ENCODE measurements around the gene KPNA3. TPM values are rescaled to one million over a fixed set of nuclear protein-coding genes. Genes with fewer than 3 reads are reported as not detected.

KPNA3 gene
- total and polyA plus RNA-seq, 11 donors, result 21.7 to 104 (median 50.2) TPM

DNA sequence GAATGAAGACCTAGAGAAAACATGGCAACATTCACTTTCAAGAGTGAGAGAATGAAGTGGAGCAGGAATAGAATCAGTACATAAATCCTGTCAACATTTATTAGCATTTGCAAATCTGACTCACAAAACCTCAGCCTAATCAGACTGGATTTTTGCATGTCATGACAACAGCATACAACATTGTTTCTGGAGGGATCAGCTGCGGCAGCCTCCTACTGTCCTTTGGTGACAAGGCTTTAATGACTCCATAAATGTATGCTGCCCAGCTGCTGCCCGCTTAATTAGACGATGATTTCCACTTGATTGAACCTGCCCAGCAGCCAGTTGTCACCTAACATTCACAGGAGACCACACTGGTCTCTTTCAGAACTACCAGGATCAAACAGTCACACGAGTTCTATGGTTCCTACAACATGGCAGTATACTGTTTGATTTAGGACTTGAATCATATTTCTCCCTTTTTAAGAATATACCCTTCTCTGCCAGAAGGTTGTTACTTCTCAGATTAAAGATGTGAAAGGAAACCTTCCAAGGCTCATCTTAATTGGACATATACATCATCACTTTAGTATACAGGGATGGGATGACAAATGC lies 110.5 kb downstream of the KPNA3 start:
- no peak overlapping the region for H3K4me3 ChIP-seq
- 84 to 94% (median 90%) methylated on average over 4 of the region's 4 CpGs for WGBS, 4 donors
- no peaks in the 10 kb centered on the region for H3K27me3 ChIP-seq
- no peak for ATAC-seq
- H3K36me3 ChIP-seq, result peaks cover 0 to 7% (median 0%) of the 10 kb centered on the region in 9 donors
- H3K4me1 ChIP-seq, result no peaks in the 10 kb centered on the region
- no peaks in the 10 kb centered on the region for H3K9me3 ChIP-seq
- no peak overlapping the region for H3K27ac ChIP-seq
- no peak for TF ChIP-seq POLR2A (IDR thresholded peaks at IDR 0.05)
- TF ChIP-seq, protein P1, sequence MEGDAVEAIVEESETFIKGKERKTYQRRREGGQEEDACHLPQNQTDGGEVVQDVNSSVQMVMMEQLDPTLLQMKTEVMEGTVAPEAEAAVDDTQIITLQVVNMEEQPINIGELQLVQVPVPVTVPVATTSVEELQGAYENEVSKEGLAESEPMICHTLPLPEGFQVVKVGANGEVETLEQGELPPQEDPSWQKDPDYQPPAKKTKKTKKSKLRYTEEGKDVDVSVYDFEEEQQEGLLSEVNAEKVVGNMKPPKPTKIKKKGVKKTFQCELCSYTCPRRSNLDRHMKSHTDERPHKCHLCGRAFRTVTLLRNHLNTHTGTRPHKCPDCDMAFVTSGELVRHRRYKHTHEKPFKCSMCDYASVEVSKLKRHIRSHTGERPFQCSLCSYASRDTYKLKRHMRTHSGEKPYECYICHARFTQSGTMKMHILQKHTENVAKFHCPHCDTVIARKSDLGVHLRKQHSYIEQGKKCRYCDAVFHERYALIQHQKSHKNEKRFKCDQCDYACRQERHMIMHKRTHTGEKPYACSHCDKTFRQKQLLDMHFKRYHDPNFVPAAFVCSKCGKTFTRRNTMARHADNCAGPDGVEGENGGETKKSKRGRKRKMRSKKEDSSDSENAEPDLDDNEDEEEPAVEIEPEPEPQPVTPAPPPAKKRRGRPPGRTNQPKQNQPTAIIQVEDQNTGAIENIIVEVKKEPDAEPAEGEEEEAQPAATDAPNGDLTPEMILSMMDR (IDR thresholded peaks at IDR 0.05), result no peak
- no peak for DNase-seq
- intact Hi-C loops (cut with DNase I), result no loop called here

- Histone ChIP-seq H3K36me3 (peaks cover 0 to 7% (median 0%) of the 10 kb centered on the region in 9 donors), H3K4me3 (no peak overlapping the region), H3K27me3 (no peaks in the 10 kb centered on the region), H3K4me1 (no peaks in the 10 kb centered on the region), H3K27ac (no peak overlapping the region), H3K9me3 (no peaks in the 10 kb centered on the region)
- DNase-seq, result no peak
- no peak for ATAC-seq
- intact Hi-C loops (cut with DNase I), result loop anchor here in 1 of 10 donors (10.0 kb wide), 1 partner anchor 116 kb away; the partner anchor contains the start of gene KPNA3
- WGBS, 4 donors, result 77 to 91% (median 85%) methylated on average over 3 of the region's 3 CpGs
- no peak for TF ChIP-seq POLR2A (IDR thresholded peaks at IDR 0.05)
Observed at GRCh38 chr13:49679246-49679645, 113.2 kb downstream of the KPNA3 start.

DNA sequence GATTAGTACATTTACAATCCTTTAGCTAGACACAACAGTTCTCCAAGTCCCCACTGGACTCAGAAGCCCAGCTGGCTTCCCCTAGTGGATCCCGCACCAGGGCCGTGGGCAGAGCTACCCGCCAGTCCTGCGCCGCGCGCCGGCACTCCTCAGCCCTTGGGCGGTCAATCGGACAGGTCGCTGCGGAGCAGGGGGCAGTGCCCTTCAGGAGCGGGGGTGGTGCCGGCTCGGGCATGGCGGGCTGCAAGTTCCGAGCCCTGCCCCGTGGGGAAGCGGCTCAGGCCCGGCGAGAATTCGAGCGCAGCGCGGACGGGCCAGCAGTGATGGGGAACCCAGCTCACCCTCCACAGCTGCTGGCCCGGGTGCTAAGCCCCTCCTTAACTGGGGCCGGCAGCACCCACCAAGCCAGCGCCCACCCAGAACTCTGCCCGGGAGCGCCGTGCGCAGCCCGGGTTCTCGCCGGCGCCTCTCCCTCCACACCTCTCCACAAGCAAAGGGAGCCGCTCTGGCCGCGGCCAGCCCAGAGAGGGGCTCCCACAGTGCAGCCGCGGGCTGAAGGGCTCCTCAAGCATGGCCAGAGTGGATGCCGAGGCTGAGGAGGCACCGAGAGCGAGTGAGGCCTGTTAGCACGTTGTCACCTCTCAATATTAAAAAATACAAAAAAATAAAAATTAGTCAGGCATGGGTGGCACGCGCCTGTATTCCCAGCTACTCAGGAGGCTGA lies 114.1 kb downstream of the KPNA3 start:
- TF ChIP-seq POLR2A (IDR thresholded peaks at IDR 0.05), result no peak
- Histone ChIP-seq H3K27me3 (no peaks in the 10 kb centered on the region), H3K9me3 (no peaks in the 10 kb centered on the region), H3K4me1 (no peaks in the 10 kb centered on the region), H3K4me3 (no peak overlapping the region), H3K36me3 (peaks cover 0 to 7% (median 0%) of the 10 kb centered on the region in 9 donors), H3K27ac (no peak overlapping the region)
- WGBS, 4 donors, result 96 to 99% (median 97%) methylated on average over 34 to 48 of the region's 48 CpGs
- DNase-seq (no peak), ATAC-seq (no peak)
- intact Hi-C loops (cut with DNase I), result loop anchor here in 1 of 10 donors (10.0 kb wide), 1 partner anchor 116 kb away; the partner anchor contains the start of gene KPNA3

- Histone ChIP-seq H3K27ac (no peak overlapping the region), H3K27me3 (no peaks in the 10 kb centered on the region), H3K4me1 (no peaks in the 10 kb centered on the region), H3K36me3 (peaks cover 0 to 7% (median 0%) of the 10 kb centered on the region in 9 donors), H3K9me3 (no peaks in the 10 kb centered on the region), H3K4me3 (no peak overlapping the region)
- TF ChIP-seq POLR2A (IDR thresholded peaks at IDR 0.05), result no peak
- TF ChIP-seq, protein P1 (IDR thresholded peaks at IDR 0.05), result no peak
- intact Hi-C loops (cut with DNase I), result loop anchor here in 1 of 10 donors (10.0 kb wide), 1 partner anchor 118 kb away; the partner anchor contains the start of gene KPNA3
- ATAC-seq (no peak), DNase-seq (no peak)
- WGBS, 4 donors, result 89 to 98% (median 97%) methylated on average over 6 of the region's 6 CpGs
Observed at GRCh38 chr13:49676581-49677298, 115.7 kb downstream of the KPNA3 start.

DNA sequence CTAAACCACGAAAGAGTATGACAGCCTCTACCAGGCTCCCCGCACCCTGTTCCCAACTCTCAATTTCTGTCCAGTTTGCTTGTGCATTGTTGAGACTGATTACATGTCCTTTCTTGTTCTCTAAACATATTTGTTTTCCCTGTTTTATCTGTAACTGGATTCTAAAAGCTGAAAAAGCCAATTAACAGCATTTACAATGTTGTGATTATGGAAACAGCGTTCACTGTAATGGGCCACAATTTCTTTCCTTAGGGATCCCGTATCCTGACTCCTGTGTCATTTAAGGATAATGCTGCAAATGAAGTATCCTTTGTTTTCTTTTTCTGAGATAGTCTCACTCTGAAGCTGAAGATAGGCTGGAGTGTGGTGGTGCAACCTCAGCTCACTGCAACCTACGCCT lies 121.7 kb downstream of the KPNA3 start:
- Histone ChIP-seq H3K27me3 (no peaks in the 10 kb centered on the region), H3K4me1 (peaks cover 0 to 9% (median 0%) of the 10 kb centered on the region in 12 donors), H3K36me3 (peaks cover 0 to 15% (median 5%) of the 10 kb centered on the region in 9 donors), H3K9me3 (no peaks in the 10 kb centered on the region), H3K27ac (no peak overlapping the region), H3K4me3 (no peak overlapping the region)
- TF ChIP-seq, protein P1 (IDR thresholded peaks at IDR 0.05), result no peak
- TF ChIP-seq POLR2A (IDR thresholded peaks at IDR 0.05), result no peak
- DNase-seq (no peak), ATAC-seq (no peak)
- 58 to 76% (median 69%) methylated on average over 5 of the region's 5 CpGs for WGBS, 4 donors
- intact Hi-C loops (cut with DNase I), result loop anchor here in 5 of 10 donors (1.0 to 10.0 kb wide), 3 partner anchors 124 to 177 kb away; partner anchors contain the start of gene KPNA3 (in 1 of the 5)
